Suprapubic skin (tissue), 4 donors: ENCODE results near the gene YJU2.

Experiments
- CTCF ChIP-seq, 2 donors: fragments of 200-600 bp in 1 of 2; fragments of 450-650 bp in 1 of 2; sonication (generic) in 1 of 2; IDR thresholded peaks; one replicate each; pipeline ENCODE4 v1.5.1; 2016 to 2019; ENCODE audit warnings: antibody characterized with exemption in 2 of 2, mild to moderate bottlenecking in 1 of 2, moderate library complexity in 1 of 2
- EP300 ChIP-seq: sonication (generic); formaldehyde crosslinking; IDR thresholded peaks from one replicate; pipeline ENCODE4 v1.6.1; 2017; ENCODE audit warnings: antibody characterized with exemption
- POLR2A ChIP-seq, 2 donors: fragments of 450-650 bp; IDR thresholded peaks; one replicate each; pipeline ENCODE4 v1.6.1; 2017; ENCODE audit warnings: antibody characterized with exemption in 2 of 2, mild to moderate bottlenecking in 2 of 2, moderate library complexity in 2 of 2
- POLR2AphosphoS5 ChIP-seq, 3 donors: sonication (generic); formaldehyde crosslinking; IDR thresholded peaks; one replicate each; pipeline ENCODE4 v1.6.1; 2017; ENCODE audit warnings: antibody characterized with exemption in 3 of 3

DNA sequence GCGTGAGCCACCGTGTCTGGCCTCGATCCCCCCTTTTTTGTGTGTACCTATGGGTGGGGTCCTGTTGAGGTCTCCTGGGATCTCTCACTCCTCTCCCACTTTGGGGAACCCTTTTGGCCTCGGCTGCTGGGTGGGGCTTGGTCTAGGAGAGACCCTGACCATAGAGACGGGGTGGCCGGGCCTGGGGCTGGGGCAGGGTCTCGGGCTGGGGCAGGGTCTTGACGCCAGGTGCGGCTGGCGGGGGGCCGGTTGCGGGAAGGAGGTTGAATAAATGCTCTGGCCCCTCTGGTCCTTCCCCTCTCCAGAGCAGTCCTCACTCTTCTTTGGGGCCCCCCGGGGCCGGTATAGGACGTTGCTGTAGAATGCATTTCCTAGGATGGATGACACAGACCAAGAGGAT is 45.6 kb downstream of the YJU2 start:
- TF ChIP-seq CTCF (IDR thresholded peaks at IDR 0.05) (no peak), POLR2A (IDR thresholded peaks at IDR 0.05) (no peak), EP300 (no peak), POLR2AphosphoS5 (IDR thresholded peaks at IDR 0.05) (no peak)
